WTC11 (cell line): ENCODE results near the gene MSX2. TPM values are rescaled to one million over a fixed set of nuclear protein-coding genes. Genes with fewer than 3 reads are reported as not detected.

Source experiments
- ATAC-seq: fragments of 200-7000 bp; cut with Tn5 transposase; 2 replicates; pipeline ENCODE4 v1.10.0; 2021; ENCODE audit warnings: mild to moderate bottlenecking, moderate library complexity
- CTCF ChIA-PET: fragments of 300-600 bp; sonication (Branson Sonifier 250); formaldehyde crosslinking; loops from one replicate; lab custom pipeline; 2021; ENCODE audit warnings: antibody characterized with exemption; lab: Charles Lee
- POLR2A ChIA-PET: fragments of 350-600 bp; sonication (Branson Sonifier 250); formaldehyde crosslinking; loops from one replicate; lab custom pipeline; 2021; ENCODE audit warnings: antibody characterized with exemption; lab: Charles Lee
- DNase-seq: peaks from one replicate; pipeline ENCODE4 v3.0.0; 2021; ENCODE audit warnings: low spot score
- H3K27ac Mint-ChIP-seq: 2 replicates; pipeline ENCODE4 v1.8.0; 2021; ENCODE audit warnings: mixed read lengths
- H3K27me3 Mint-ChIP-seq: 2 replicates; pipeline ENCODE4 v1.8.0; 2021; ENCODE audit warnings: low read depth, mild to moderate bottlenecking, moderate library complexity, mixed read lengths
- H3K36me3 Mint-ChIP-seq: 2 replicates; pipeline ENCODE4 v1.8.0; 2021; ENCODE audit warnings: mixed read lengths
- H3K4me1 Mint-ChIP-seq: 2 replicates; pipeline ENCODE4 v1.8.0; 2022; ENCODE audit warnings: mixed read lengths
- H3K4me3 Mint-ChIP-seq: 2 replicates; pipeline ENCODE4 v1.8.0; 2021; ENCODE audit warnings: mild to moderate bottlenecking, moderate library complexity, mixed read lengths
- H3K9me3 Mint-ChIP-seq: 2 replicates; pipeline ENCODE4 v1.8.0; 2021; ENCODE audit warnings: mixed read lengths
- ARID4B ChIP-seq: sonication (generic); formaldehyde crosslinking; IDR thresholded peaks from 2 replicates; pipeline ENCODE4 v1.8.0; 2023; ENCODE audit warnings: missing genetic modification reagents, mild to moderate bottlenecking, borderline replicate concordance
- ATF3 ChIP-seq: sonication (generic); formaldehyde crosslinking; conservative IDR thresholded peaks from 2 replicates; pipeline ENCODE4 v1.8.1; 2022; ENCODE audit warnings: mild to moderate bottlenecking, missing genetic modification reagents
- CBFB ChIP-seq: sonication (generic); formaldehyde crosslinking; IDR thresholded peaks from 2 replicates; pipeline ENCODE4 v1.8.1; 2022; ENCODE audit warnings: mild to moderate bottlenecking, low read depth, missing genetic modification reagents
- CREB1 ChIP-seq: sonication (generic); formaldehyde crosslinking; IDR thresholded peaks from 2 replicates; pipeline ENCODE4 v1.8.0; 2023; ENCODE audit warnings: mild to moderate bottlenecking, missing genetic modification reagents
- ELF4 ChIP-seq: sonication (generic); formaldehyde crosslinking; IDR thresholded peaks from 2 replicates; pipeline ENCODE4 v1.8.1; 2022; ENCODE audit warnings: low read depth, mild to moderate bottlenecking, moderate library complexity, missing genetic modification reagents
- EMX1 ChIP-seq: fragments of 250-450 bp; sonication (Bioruptor Pico); IDR thresholded peaks from 2 replicates; pipeline ENCODE4 v1.8.0; 2021; ENCODE audit warnings: mild to moderate bottlenecking
- GRHL2 ChIP-seq: fragments of 250-450 bp; sonication (Bioruptor Pico); IDR thresholded peaks from 2 replicates; pipeline ENCODE4 v1.8.0; 2022; ENCODE audit warnings: mild to moderate bottlenecking, moderate library complexity; ENCODE audit not compliant: insufficient replicate concordance, severe bottlenecking
- HMGA2 ChIP-seq: fragments of 250-450 bp; sonication (Bioruptor Pico); IDR thresholded peaks from 2 replicates; pipeline ENCODE4 v1.4.0; 2021; ENCODE audit warnings: mild to moderate bottlenecking, moderate library complexity
- IRF2 ChIP-seq: sonication (generic); formaldehyde crosslinking; IDR thresholded peaks from 2 replicates; pipeline ENCODE4 v1.8.0; 2022; ENCODE audit warnings: low read depth, missing genetic modification reagents, borderline replicate concordance
- NR2C2 ChIP-seq: sonication (generic); formaldehyde crosslinking; IDR thresholded peaks from 2 replicates; pipeline ENCODE4 v1.8.0; 2022; ENCODE audit warnings: mild to moderate bottlenecking, missing genetic modification reagents
- OVOL2 ChIP-seq: fragments of 250-450 bp; sonication (Bioruptor Pico); IDR thresholded peaks from 2 replicates; pipeline ENCODE4 v1.9.0; 2021; ENCODE audit warnings: mild to moderate bottlenecking, borderline replicate concordance
- PREB ChIP-seq: sonication (generic); formaldehyde crosslinking; IDR thresholded peaks from 2 replicates; pipeline ENCODE4 v1.8.1; 2022; ENCODE audit warnings: mild to moderate bottlenecking, missing genetic modification reagents, moderate library complexity, borderline replicate concordance
- PRRX2 ChIP-seq: fragments of 250-450 bp; sonication (Bioruptor Pico); IDR thresholded peaks from 2 replicates; pipeline ENCODE4 v1.8.0; 2021; ENCODE audit warnings: mild to moderate bottlenecking
- SMAD3 ChIP-seq: sonication (generic); formaldehyde crosslinking; IDR thresholded peaks from 2 replicates; pipeline ENCODE4 v1.8.0; 2022; ENCODE audit warnings: missing genetic modification reagents, mild to moderate bottlenecking, borderline replicate concordance
- SP1 ChIP-seq: sonication (generic); formaldehyde crosslinking; conservative IDR thresholded peaks from 2 replicates; pipeline ENCODE4 v1.8.1; 2022; ENCODE audit warnings: missing genetic modification reagents
- TCF7 ChIP-seq: sonication (generic); formaldehyde crosslinking; IDR thresholded peaks from 2 replicates; pipeline ENCODE4 v1.8.0; 2022; ENCODE audit warnings: mild to moderate bottlenecking, low read depth, missing genetic modification reagents, moderate library complexity
- TEAD4 ChIP-seq: sonication (generic); formaldehyde crosslinking; IDR thresholded peaks from 2 replicates; pipeline ENCODE4 v1.8.0; 2022; ENCODE audit warnings: mild to moderate bottlenecking, missing genetic modification reagents
- ZBTB43 ChIP-seq: sonication (generic); formaldehyde crosslinking; IDR thresholded peaks from 2 replicates; pipeline ENCODE4 v1.8.1; 2023; ENCODE audit warnings: mild to moderate bottlenecking, missing genetic modification reagents
- ZNF232 ChIP-seq: sonication (generic); formaldehyde crosslinking; IDR thresholded peaks from 2 replicates; pipeline ENCODE4 v1.8.0; 2022; ENCODE audit warnings: mild to moderate bottlenecking, missing genetic modification reagents
- ZNF281 ChIP-seq: sonication (generic); formaldehyde crosslinking; IDR thresholded peaks from 2 replicates; pipeline ENCODE4 v1.8.0; 2023; ENCODE audit warnings: mild to moderate bottlenecking, missing genetic modification reagents
- total RNA-seq: library from RNA; stranded (reverse); gene quantifications from 3 replicates; pipeline ENCODE4 v1.2.3, GENCODE V29; 2021

The MSX2 gene
- total RNA-seq, 1 experiment from 2014 or later = 0.83 TPM

- POLR2A ChIA-PET = no interaction called here
- TF ChIP-seq SP1 (CRISPR knock-in tag) (no peak), ZBTB43 (no peak), CREB1 (CRISPR knock-in tag) (no peak), GRHL2 (no peak), TEAD4 (no peak), ZNF281 (CRISPR knock-in tag) (no peak), ATF3 (CRISPR knock-in tag) (no peak), NR2C2 (CRISPR knock-in tag) (no peak), ZNF232 (CRISPR knock-in tag) (no peak), OVOL2 (no peak), PREB (CRISPR knock-in tag) (no peak), CBFB (CRISPR knock-in tag) (no peak), SMAD3 (CRISPR knock-in tag) (no peak), ARID4B (CRISPR knock-in tag) (no peak), EMX1 (no peak), ELF4 (CRISPR knock-in tag) (no peak), TCF7 (CRISPR knock-in tag) (no peak), PRRX2 (CRISPR knock-in tag) (no peak), IRF2 (CRISPR knock-in tag) (no peak), HMGA2 (CRISPR knock-in tag) (no peak)
- TF ChIP-seq, all 79 proteins: peak for 0
- Mint-ChIP-seq H3K4me3 (peak overlapping the region; percentile 61), H3K27me3 (peaks cover 100% of the 10 kb centered on the region), H3K9me3 (no peaks in the 10 kb centered on the region), H3K36me3 (no peaks in the 10 kb centered on the region), H3K27ac (no peak overlapping the region), H3K4me1 (peaks cover 71% of the 10 kb centered on the region)
- CTCF ChIA-PET = interaction anchor here (0.8 to 1.6 kb wide), 4 partner anchors 20 to 310 kb away, joined by 3 to 13 read pairs (median 3); no protein-coding TSS in a partner anchor
- ATAC-seq = peak; percentile 9
- no peak for DNase-seq
Observed at GRCh38 chr5:174729075-174729680, 4.8 kb downstream of the MSX2 start.
